ENCODE measurements around the gene DHRSX.
"Not testable (repeated sequence)": the region's sequence is repeated elsewhere in the genome, so short reads cannot be mapped to it uniquely, and the experiment has no call there.

The DHRSX gene

DNA sequence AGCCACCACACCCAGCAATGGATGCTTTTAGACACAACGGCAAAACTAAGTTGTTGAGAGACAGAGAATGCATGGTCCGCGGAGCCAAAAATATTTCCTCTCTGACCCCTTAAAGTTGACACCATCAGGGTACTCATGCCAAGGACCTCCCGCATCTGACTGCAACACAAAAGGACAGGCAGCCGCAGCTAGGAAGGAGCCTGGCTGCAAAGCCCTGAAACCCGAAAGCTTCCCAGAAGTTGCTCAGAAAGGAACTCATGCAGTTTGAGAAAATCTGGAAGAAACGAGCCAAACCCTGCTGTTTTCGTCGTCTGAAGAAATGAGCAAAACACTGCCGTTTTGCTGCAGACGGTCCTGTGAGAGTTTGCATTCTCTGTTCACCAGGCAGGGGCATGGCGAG is 16.5 kb downstream of the DHRSX start:
- TF ChIP-seq, protein P1, sequence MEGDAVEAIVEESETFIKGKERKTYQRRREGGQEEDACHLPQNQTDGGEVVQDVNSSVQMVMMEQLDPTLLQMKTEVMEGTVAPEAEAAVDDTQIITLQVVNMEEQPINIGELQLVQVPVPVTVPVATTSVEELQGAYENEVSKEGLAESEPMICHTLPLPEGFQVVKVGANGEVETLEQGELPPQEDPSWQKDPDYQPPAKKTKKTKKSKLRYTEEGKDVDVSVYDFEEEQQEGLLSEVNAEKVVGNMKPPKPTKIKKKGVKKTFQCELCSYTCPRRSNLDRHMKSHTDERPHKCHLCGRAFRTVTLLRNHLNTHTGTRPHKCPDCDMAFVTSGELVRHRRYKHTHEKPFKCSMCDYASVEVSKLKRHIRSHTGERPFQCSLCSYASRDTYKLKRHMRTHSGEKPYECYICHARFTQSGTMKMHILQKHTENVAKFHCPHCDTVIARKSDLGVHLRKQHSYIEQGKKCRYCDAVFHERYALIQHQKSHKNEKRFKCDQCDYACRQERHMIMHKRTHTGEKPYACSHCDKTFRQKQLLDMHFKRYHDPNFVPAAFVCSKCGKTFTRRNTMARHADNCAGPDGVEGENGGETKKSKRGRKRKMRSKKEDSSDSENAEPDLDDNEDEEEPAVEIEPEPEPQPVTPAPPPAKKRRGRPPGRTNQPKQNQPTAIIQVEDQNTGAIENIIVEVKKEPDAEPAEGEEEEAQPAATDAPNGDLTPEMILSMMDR (IDR thresholded peaks at IDR 0.05; ENCODE audit: low read depth, low read length) = no peak
- Histone ChIP-seq H3K9me3 (no peaks in the 10 kb centered on the region), H3K36me3 (peaks cover 2% of the 10 kb centered on the region; the same call in 1 of the 2 replicates), H3K4me1 (no peaks in the 10 kb centered on the region), H3K4me3 (ENCODE audit: low read depth, low read length) (no peak overlapping the region), H3K27me3 (no peaks in the 10 kb centered on the region)
- no peak for DNase-seq

DNA sequence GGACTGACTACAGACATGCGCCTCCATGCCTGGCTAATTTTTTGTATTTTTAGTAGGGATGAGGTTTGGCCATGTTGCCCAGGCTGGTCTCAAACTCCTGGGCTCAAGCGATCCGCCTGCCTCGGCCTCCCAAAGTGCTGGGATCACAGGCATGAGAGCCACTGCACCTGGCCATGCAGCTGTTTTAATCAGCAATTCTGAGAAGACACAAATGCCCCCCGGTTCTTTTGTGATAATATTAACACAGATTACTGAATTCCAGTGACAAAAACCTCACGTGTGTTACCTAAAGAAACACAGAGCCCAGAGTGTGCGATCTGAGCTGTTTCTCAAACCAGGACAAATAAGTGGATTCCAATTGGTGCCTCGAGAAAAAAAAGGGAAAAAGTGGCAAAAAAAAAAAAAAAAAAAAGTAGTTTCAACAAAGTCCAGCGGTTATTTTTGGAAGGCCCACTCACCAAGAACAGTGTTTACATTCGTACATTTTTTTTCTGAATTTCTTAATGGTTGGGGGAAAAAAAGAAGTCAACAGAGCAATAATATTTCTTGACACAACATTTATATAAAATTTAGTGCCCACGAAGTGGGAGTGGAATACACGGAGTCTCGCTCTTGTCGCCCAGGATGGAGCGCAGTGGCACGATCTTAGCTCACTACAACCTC is 17.2 kb downstream of the DHRSX start:
- DNase-seq = no peak
- Histone ChIP-seq H3K4me1 (no peaks in the 10 kb centered on the region), H3K36me3 (no peaks in the 10 kb centered on the region), H3K27me3 (no peaks in the 10 kb centered on the region), H3K9me3 (no peaks in the 10 kb centered on the region), H3K4me3 (ENCODE audit: low read depth, low read length) (no peak overlapping the region)
- TF ChIP-seq, protein P1 (IDR thresholded peaks at IDR 0.05; ENCODE audit: low read depth, low read length) = no peak

DNA sequence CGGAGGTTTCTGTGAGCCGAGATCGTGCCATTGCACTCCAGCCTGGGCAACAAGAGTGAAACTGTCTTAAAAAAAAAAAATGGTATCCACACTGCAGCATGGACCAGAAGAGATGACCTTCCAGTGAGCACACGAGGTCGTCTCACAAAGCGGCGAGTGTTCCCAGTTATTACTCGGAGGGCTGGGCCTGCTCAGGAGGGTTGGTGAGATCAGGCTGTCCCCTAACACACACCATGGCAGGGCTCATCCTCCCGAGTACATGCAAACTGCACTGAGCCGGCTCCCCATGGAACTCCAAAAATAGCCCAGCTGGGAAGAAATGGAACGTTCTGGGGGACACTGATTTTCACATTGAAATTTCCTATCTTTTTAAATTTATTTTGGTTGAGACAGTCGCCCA is 19.2 kb downstream of the DHRSX start:
- H3K27me3 ChIP-seq; H3K4me1 ChIP-seq; H3K9me3 ChIP-seq; DNase-seq; H3K4me3 ChIP-seq (ENCODE audit: low read depth, low read length); H3K36me3 ChIP-seq: not testable (repeated sequence)

DNA sequence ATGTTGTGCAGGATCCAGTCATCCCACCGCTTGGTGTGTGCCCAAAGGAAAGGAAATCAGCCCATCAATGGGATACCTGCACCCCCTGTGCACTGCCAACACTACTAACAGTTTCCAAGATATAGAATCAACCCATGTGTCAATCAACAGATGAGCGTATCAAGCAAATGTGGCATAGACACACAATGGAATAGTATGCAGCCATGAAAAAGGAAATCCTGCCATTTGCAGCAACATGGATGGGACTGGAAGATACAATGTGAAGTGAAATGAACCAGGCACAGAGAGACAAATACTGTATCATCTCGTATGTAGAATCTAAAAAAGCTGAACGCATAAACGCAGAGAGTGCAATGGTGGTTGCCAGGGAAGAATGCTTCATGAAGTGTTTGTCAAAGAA is 20.8 kb downstream of the DHRSX start:
- H3K36me3 ChIP-seq; H3K9me3 ChIP-seq; H3K27me3 ChIP-seq; H3K4me1 ChIP-seq; DNase-seq; H3K4me3 ChIP-seq (ENCODE audit: low read depth, low read length): not testable (repeated sequence)

DNA sequence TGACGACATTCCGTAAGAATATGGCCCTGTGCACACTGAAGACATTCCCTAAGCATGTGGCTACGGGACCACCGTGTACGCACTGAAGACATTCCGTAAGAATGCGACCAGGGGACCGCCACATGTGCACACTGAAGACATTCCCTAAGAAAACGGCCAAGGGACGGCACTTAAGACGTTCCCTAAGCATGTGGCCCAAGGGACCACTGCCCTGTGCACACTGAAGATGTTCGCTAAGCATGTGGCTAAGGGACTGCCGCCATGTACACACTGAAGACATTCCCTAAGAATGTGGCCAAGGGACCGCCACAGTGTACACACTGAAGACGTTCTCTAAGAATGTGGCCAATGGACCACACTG is 21.4 kb downstream of the DHRSX start:
- TF ChIP-seq, protein P1 (IDR thresholded peaks at IDR 0.05; ENCODE audit: low read depth, low read length) = no peak

DNA sequence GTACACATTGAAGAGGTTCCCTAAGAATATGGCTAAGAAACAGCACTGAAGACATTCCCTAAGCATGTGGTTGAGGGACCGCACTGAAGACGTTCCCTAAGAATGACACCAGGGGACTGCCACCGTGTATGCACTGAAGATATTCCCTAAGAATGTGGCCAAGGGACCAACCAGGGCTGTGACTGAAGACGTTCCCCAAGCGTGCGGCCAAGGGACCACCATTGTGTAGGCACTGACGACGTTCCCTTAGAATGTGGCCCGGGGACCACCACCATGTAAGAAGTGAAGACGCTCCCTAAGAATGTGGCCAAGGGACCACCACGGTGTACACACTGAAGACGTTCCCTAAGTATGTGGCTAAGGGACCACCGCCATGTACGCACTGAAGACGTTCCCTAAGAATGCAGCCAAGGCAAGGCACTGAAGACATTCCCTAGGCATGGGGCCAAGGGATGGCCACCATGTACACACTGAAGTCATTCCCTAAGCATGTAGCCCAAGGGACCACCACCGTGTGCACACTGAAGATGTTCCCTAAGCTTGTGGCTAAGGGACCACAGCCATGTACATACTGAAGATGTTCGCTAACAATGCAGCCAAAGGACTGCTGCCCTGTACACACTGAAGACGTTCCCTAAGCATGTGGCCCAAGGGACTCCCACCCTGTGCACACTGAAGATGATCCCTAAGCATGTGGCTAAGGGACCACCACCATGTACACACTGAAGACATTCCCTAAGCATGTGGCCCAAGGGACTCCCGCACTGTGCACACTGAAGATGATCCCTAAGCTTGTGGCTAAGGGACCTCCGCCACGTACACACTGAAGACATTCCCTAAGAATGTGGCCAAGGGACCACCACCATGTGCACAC is 22.0 kb downstream of the DHRSX start:
- no peaks in the 10 kb centered on the region for H3K9me3 ChIP-seq

More for the DNA sequence above, 21.4 kb downstream of the DHRSX start:
- H3K9me3 ChIP-seq = no peaks in the 10 kb centered on the region
- H3K36me3 ChIP-seq = no peaks in the 10 kb centered on the region
- no peaks in the 10 kb centered on the region for H3K27me3 ChIP-seq
- H3K4me1 ChIP-seq = no peaks in the 10 kb centered on the region
- H3K4me3 ChIP-seq (ENCODE audit: low read depth, low read length) = no peak overlapping the region
- no peak for DNase-seq

DNA sequence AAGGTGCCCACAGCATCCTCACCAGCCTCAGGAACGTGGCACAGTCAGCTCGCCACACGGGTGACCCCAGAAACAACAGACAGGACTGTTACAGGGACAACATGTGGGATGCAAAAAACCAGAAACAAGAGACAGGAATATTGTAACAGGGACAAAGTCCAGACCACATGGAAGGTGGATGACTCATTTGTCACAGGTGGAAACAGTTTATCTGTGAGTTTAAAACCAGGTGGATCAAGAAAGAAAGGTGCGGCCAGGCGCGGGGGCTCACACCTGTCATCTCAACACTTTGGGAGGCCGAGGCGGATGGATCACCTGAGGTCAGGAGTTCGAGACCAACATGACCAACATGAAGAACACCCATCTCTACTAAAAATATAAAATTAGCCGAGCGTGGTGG is 23.5 kb downstream of the DHRSX start:
- H3K9me3 ChIP-seq = not testable (repeated sequence)

More for the DNA sequence above, 22.0 kb downstream of the DHRSX start:
- DNase-seq = no peak
- TF ChIP-seq, protein P1 (IDR thresholded peaks at IDR 0.05; ENCODE audit: low read depth, low read length) = no peak
- Histone ChIP-seq H3K4me3 (ENCODE audit: low read depth, low read length) (no peak overlapping the region), H3K36me3 (no peaks in the 10 kb centered on the region), H3K4me1 (no peaks in the 10 kb centered on the region), H3K27me3 (no peaks in the 10 kb centered on the region)

More for the DNA sequence above, 23.5 kb downstream of the DHRSX start:
- not testable (repeated sequence) for H3K4me3 ChIP-seq (ENCODE audit: low read depth, low read length); H3K36me3 ChIP-seq; H3K4me1 ChIP-seq; H3K27me3 ChIP-seq; DNase-seq

All from BE2C (cell line).